ENCODE results near the gene MKRN2.
"Not testable (repeated sequence)": the region's sequence is repeated elsewhere in the genome, so short reads cannot be mapped to it uniquely, and the experiment has no call there.

The MKRN2 gene

DNA sequence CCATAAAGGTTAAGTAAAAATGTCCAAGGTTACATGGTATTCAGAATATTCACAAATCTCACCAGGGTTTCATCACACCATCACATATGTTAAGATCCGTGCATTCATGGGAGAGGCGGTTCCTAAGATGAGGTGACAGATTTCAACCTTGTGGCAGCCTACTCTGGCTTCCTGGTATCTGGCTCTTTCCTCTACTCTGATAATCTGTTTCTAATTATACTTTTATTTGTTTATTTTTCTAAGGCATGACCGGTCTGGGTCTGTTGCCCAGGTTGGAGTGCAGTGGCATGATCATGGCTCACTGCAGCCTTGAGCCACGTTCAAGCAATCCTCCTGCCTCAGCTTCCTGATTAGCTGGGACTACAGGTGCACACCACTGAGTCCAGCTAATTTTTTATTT lies 72.7 kb downstream of the MKRN2 start:
- H3K4me3 ChIP-seq (ENCODE audit: control insufficient read depth, low read depth, low read length): no peak overlapping the region
- TF ChIP-seq, protein P1, sequence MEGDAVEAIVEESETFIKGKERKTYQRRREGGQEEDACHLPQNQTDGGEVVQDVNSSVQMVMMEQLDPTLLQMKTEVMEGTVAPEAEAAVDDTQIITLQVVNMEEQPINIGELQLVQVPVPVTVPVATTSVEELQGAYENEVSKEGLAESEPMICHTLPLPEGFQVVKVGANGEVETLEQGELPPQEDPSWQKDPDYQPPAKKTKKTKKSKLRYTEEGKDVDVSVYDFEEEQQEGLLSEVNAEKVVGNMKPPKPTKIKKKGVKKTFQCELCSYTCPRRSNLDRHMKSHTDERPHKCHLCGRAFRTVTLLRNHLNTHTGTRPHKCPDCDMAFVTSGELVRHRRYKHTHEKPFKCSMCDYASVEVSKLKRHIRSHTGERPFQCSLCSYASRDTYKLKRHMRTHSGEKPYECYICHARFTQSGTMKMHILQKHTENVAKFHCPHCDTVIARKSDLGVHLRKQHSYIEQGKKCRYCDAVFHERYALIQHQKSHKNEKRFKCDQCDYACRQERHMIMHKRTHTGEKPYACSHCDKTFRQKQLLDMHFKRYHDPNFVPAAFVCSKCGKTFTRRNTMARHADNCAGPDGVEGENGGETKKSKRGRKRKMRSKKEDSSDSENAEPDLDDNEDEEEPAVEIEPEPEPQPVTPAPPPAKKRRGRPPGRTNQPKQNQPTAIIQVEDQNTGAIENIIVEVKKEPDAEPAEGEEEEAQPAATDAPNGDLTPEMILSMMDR (conservative IDR thresholded peaks at IDR 0.05; ENCODE audit: control insufficient read depth, insufficient read depth, low read depth, low read length): no peak
- peak; percentile 70 for DNase-seq (ENCODE audit: low read depth)

DNA sequence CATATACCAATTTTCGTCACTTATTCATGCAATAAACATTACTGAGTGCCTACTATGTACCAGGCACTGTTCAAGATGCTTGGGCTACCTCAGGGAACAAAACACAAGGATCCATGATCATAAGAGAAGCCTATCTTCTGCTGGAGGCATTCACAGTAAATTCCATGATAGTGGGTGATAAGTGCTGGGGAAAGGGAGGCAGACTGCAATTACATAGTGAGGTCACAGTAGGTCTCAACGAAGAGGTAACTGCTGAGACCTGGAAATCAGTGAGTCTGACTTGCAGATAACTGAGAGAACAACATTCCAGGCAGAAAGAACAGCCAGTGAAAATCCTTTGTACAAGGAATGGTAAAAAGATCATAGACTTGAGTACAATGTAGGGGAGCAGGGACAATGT lies 73.4 kb downstream of the MKRN2 start:
- no peak overlapping the region for H3K4me3 ChIP-seq (ENCODE audit: control insufficient read depth, low read depth, low read length)
- TF ChIP-seq, protein P1 (conservative IDR thresholded peaks at IDR 0.05; ENCODE audit: control insufficient read depth, insufficient read depth, low read depth, low read length): no peak

DNA sequence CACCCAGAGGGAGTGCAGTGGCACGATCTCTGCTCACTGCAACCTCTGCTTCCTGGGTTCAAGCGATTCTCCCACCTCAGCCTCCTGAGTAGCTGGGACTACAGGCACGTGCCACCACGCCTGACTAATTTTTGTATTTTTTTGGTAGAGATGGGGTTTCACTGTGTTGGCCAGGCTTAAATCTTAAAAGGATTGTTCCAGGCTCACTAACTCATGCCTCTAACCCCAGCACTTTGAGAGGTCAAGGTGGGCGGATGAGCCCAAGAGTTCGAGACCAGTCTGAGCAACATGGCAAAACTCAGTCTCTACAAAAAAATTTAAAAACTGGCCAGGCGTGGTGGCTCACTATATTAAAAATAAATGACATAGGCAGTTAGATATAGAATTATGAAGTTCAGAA lies 74.0 kb downstream of the MKRN2 start:
- not testable (repeated sequence) for H3K4me3 ChIP-seq (ENCODE audit: control insufficient read depth, low read depth, low read length); DNase-seq (ENCODE audit: low read depth)

More for the DNA sequence above, 73.4 kb downstream of the MKRN2 start:
- DNase-seq (ENCODE audit: low read depth): no peak

DNA sequence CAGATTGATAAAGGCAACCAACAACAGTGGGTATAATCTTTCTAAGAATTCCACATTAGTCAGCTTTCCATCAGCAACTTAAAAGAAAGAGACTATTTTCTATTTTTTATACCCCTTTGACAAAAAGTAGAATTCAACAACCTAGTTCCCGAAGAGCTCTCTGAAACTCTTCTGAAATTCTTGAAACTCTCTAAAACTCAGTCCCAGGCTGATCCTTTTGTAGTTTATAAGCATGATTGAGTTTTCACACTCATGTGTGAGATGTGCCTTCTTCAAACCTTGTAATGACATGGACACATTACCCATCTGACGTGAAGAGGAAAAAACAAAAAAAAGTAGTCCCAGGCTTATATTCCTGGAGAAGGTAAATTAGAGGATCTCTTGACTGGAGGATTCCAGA lies 75.6 kb downstream of the MKRN2 start:
- DNase-seq (ENCODE audit: low read depth): no peak
- H3K4me3 ChIP-seq (ENCODE audit: control insufficient read depth, low read depth, low read length): no peak overlapping the region
- TF ChIP-seq, protein P1 (conservative IDR thresholded peaks at IDR 0.05; ENCODE audit: control insufficient read depth, insufficient read depth, low read depth, low read length): no peak

DNA sequence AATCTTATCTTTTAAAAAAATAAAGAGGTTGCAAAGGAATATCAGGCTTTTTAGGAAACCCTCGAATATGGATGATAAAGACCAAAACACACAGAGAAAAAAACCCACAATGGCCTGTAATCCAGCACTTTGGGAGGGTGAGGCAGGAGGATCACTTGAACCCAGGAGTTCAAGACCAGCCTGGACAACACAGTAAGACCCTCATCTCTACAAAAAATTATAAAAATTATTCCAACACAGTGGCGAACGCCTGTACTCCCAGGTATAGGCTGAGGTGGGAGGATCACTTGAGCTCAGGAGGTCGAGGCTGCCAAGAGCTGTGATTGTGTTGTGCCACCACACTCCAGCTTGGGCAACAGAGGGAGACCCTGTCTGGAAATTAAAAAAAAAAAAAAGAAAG lies 76.2 kb downstream of the MKRN2 start:
- no peak overlapping the region for H3K4me3 ChIP-seq (ENCODE audit: control insufficient read depth, low read depth, low read length)
- TF ChIP-seq, protein P1 (conservative IDR thresholded peaks at IDR 0.05; ENCODE audit: control insufficient read depth, insufficient read depth, low read depth, low read length): no peak
- DNase-seq (ENCODE audit: low read depth): no peak

All from fibroblast of mammary gland (primary cell).